B cell (primary cell): Measurements from ENCODE around the gene CNST. TPM values are rescaled to one million over a fixed set of nuclear protein-coding genes. Genes with fewer than 3 reads are reported as not detected.

Experiments
- ATAC-seq: fragments of 200-7000 bp; cut with Tn5 transposase; one replicate; pipeline ENCODE4 v1.10.0; 2021; ENCODE audit warnings: low read depth, mild to moderate bottlenecking, moderate number of reproducible peaks, moderate library complexity
- CTCF ChIA-PET: fragments of 350-600 bp; sonication (Branson Sonifier 250); formaldehyde crosslinking; loops from one replicate; lab custom pipeline; 2021; ENCODE audit warnings: antibody characterized with exemption, inconsistent platforms; lab: Charles Lee
- POLR2A ChIA-PET: fragments of 350-600 bp; sonication (Branson Sonifier 250); formaldehyde crosslinking; loops from one replicate; lab custom pipeline; 2021; ENCODE audit warnings: antibody characterized with exemption; lab: Charles Lee
- DNase-seq: peaks from one replicate; pipeline ENCODE4 v3.0.0; 2013
- H2AFZ ChIP-seq: 2 replicates; pipeline ENCODE4 v1.6.1; 2012; ENCODE audit warnings: mild to moderate bottlenecking, low read depth, low read length; ENCODE audit not compliant: insufficient read depth, poor library complexity, severe bottlenecking
- H3K27ac ChIP-seq, 2 donors: 1 replicate in 1 of 2; 2 replicates in 1 of 2; pipeline ENCODE4 v1.5.1; 2012 to 2013; ENCODE audit warnings: low read length in 2 of 2, mild to moderate bottlenecking in 2 of 2, moderate library complexity in 1 of 2
- H3K27me3 ChIP-seq, 4 experiments: fragments of 200-600 bp in 1 of 4; sonication (generic) in 1 of 4; replicated peaks in 1 of 4; 1 replicate in 2 of 4; 2 replicates in 2 of 4; pipeline versions ENCODE4 v1.6.1 to v1.7.0; 2013 to 2016; ENCODE audit warnings: low read length in 3 of 4, mild to moderate bottlenecking in 2 of 4, mixed read lengths in 1 of 4, moderate library complexity in 1 of 4; ENCODE audit not compliant: insufficient read depth in 4 of 4, control insufficient read depth in 3 of 4; ENCODE audit errors: control extremely low read depth in 1 of 4
- H3K36me3 ChIP-seq, 2 experiments: replicated peaks in 1 of 2; 1 replicate in 1 of 2; 2 replicates in 1 of 2; pipeline versions ENCODE4 v1.6.1 to v1.7.1; 2013; ENCODE audit warnings: low read length in 1 of 2; ENCODE audit not compliant: insufficient read depth in 2 of 2, control insufficient read depth in 1 of 2; ENCODE audit errors: control extremely low read depth in 1 of 2, extremely low read depth in 1 of 2
- H3K4me1 ChIP-seq, 2 donors: fragments of 200-600 bp in 1 of 2; sonication (generic) in 1 of 2; 1 replicate in 1 of 2; 2 replicates in 1 of 2; pipeline versions ENCODE4 v1.5.1 to v1.6.1; 2013 to 2017; ENCODE audit warnings: low read length in 2 of 2; ENCODE audit not compliant: control insufficient read depth in 2 of 2, insufficient read depth in 2 of 2
- H3K4me2 ChIP-seq: replicated peaks from 2 replicates; pipeline ENCODE3; 2012; ENCODE audit warnings: mild to moderate bottlenecking, low read depth, low read length; ENCODE audit not compliant: poor library complexity, severe bottlenecking
- H3K4me3 ChIP-seq, 5 experiments: fragments of 200-600 bp in 1 of 5; sonication (generic) in 1 of 5; 1 replicate in 3 of 5; 2 replicates in 2 of 5; pipeline versions ENCODE4 v1.5.1 to v1.7.0; 2011 to 2016; ENCODE audit warnings: low read length in 4 of 5, mild to moderate bottlenecking in 4 of 5, low read depth in 2 of 5, control low read depth in 1 of 5, moderate library complexity in 1 of 5; ENCODE audit not compliant: insufficient read depth in 1 of 5; ENCODE audit errors: control extremely low read depth in 1 of 5, extremely low read depth in 1 of 5
- H3K79me2 ChIP-seq: fragments of 200-600 bp; sonication (generic); one replicate; pipeline ENCODE4 v1.6.0; 2016; ENCODE audit warnings: low read length; ENCODE audit not compliant: control insufficient read depth, insufficient read depth
- H3K9ac ChIP-seq: fragments of 200-600 bp; sonication (generic); 2 replicates; pipeline ENCODE4 v1.6.1; 2017; ENCODE audit warnings: mild to moderate bottlenecking, low read length, moderate library complexity
- H3K9me3 ChIP-seq, 3 donors: one replicate each; pipeline versions ENCODE4 v1.6.1 to v1.7.1; 2013; ENCODE audit warnings: low read length in 2 of 3; ENCODE audit not compliant: control insufficient read depth in 2 of 3, insufficient read depth in 1 of 3; ENCODE audit errors: control extremely low read depth in 1 of 3
- H4K20me1 ChIP-seq: 2 replicates; pipeline ENCODE4 v1.6.0; 2012; ENCODE audit warnings: mild to moderate bottlenecking, low read length; ENCODE audit not compliant: insufficient read depth, control insufficient read depth, poor library complexity, severe bottlenecking
- H3K27ac Mint-ChIP-seq: one replicate; pipeline ENCODE4 v1.8.0; 2021; ENCODE audit warnings: mixed read lengths
- H3K27me3 Mint-ChIP-seq: one replicate; pipeline ENCODE4 v1.8.0; 2021; ENCODE audit warnings: mixed read lengths
- H3K4me1 Mint-ChIP-seq: one replicate; pipeline ENCODE4 v1.8.0; 2021; ENCODE audit warnings: mixed read lengths
- H3K4me3 Mint-ChIP-seq: one replicate; pipeline ENCODE4 v1.8.0; 2021; ENCODE audit warnings: mixed read lengths
- H3K9me3 Mint-ChIP-seq: one replicate; pipeline ENCODE4 v1.8.0; 2022; ENCODE audit warnings: mixed read lengths; ENCODE audit not compliant: insufficient read depth
- EZH2 ChIP-seq: IDR thresholded peaks from 2 replicates; pipeline ENCODE4 v1.6.1; 2012; ENCODE audit warnings: borderline replicate concordance, low read depth, mild to moderate bottlenecking, moderate library complexity, low read length; ENCODE audit not compliant: insufficient read depth, poor library complexity, severe bottlenecking
- WGBS: methylation state at CpG from one replicate; pipeline ENCODE4 v1.1.5; 2013; ENCODE audit warnings: missing lambda C conversion rate; ENCODE audit not compliant: insufficient coverage; 5-methylcytosine and 5-hydroxymethylcytosine counted together
- intact Hi-C: fragments of 100-400 bp; cut with micrococcal nuclease; formaldehyde crosslinking; loops from one replicate; pipeline ENCODE4 v1.10.0; 2022
- polyA plus RNA-seq: library from polyadenylated mRNA; depleted of rRNA; stranded (reverse); fragments of >200 nt; gene quantifications from 2 replicates; pipeline ENCODE4 v1.2.3, GENCODE V29; 2012
- total RNA-seq, 2 donors: library from RNA; stranded (reverse); fragments of 120-200 nt in 1 of 2; gene quantifications; 1 replicate in 1 of 2; 2 replicates in 1 of 2; pipeline versions ENCODE4 v1.2.3 to v1.2.4, GENCODE V29; 2013 to 2022
- TF ChIP-seq, protein P1 (sequence below): fragments of 200-600 bp; IDR thresholded peaks from one replicate; pipeline ENCODE4 v1.8.0; 2022; ENCODE audit warnings: antibody characterized with exemption, mild to moderate bottlenecking

Gene CNST
- total and polyA plus RNA-seq, 2 donors (not counting 1 experiment from before 2014, with no cell fraction given): 26.9 to 54.0 TPM

- DNase-seq (no peak), ATAC-seq (no peak)
- Histone ChIP-seq H3K27me3 (no peaks in the 10 kb centered on the region), H2AFZ (no peak overlapping the region), H3K9me3 (peaks cover 0 to 68% (median 18%) of the 10 kb centered on the region in 3 donors), H3K4me2 (no peak overlapping the region), H3K79me2 (no peaks in the 10 kb centered on the region), H4K20me1 (no peaks in the 10 kb centered on the region), H3K9ac (no peak overlapping the region), H3K4me1 (no peaks in the 10 kb centered on the region), H3K4me3 (no peak overlapping the region), H3K27ac (no peak overlapping the region), H3K36me3 (no peaks in the 10 kb centered on the region)
- POLR2A ChIA-PET: no interaction called here
- Mint-ChIP-seq H3K9me3 (peaks cover 11% of the 10 kb centered on the region), H3K27me3 (no peaks in the 10 kb centered on the region), H3K4me3 (no peak overlapping the region), H3K4me1 (no peaks in the 10 kb centered on the region), H3K27ac (no peak overlapping the region)
- 78% methylated on average over 7 of the region's 7 CpGs for WGBS
- TF ChIP-seq, protein P1, sequence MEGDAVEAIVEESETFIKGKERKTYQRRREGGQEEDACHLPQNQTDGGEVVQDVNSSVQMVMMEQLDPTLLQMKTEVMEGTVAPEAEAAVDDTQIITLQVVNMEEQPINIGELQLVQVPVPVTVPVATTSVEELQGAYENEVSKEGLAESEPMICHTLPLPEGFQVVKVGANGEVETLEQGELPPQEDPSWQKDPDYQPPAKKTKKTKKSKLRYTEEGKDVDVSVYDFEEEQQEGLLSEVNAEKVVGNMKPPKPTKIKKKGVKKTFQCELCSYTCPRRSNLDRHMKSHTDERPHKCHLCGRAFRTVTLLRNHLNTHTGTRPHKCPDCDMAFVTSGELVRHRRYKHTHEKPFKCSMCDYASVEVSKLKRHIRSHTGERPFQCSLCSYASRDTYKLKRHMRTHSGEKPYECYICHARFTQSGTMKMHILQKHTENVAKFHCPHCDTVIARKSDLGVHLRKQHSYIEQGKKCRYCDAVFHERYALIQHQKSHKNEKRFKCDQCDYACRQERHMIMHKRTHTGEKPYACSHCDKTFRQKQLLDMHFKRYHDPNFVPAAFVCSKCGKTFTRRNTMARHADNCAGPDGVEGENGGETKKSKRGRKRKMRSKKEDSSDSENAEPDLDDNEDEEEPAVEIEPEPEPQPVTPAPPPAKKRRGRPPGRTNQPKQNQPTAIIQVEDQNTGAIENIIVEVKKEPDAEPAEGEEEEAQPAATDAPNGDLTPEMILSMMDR: no peak
- TF ChIP-seq EZH2: no peak
- intact Hi-C loops: no loop called here
- CTCF ChIA-PET: no interaction called here
Measured at GRCh38 chr1:246517391-246517790, 48.9 kb upstream of the CNST start.

DNA sequence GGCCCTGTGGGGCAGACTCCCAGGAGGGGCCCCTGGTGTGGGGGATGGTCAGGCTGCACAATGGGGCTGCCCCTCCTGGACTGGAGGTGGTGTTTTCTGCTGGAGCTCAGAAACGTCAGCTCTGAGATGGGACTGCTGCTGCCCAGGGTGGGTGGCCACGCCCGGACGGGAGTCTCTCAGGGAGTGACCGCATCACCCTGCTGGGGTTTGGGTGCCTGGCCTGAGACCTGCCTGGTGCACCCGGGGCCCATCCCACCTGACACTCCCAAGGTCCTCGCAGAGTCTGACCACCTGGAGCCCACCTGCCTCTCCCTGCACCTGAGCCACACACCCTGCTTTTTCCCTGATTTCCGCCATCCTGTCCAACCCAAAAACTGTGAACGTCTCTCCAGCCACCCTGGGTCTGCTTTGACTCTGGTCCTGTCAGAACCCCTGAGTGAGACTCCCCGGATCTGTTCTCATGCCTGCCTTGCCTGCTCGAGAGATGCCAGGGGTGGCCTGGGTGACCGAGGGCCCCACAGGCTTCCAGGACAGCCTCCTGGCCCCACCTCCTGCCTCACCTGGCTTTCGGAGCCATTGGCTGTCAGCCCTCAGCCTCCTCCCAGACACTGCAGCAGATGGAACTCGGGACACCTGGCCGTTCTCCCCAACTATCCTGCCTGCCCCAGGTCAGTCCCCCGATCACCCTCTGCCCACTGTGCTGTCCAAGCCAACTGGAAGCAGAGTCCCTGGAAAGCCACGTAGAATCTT is 47.6 kb upstream of the CNST start:
- H4K20me1 ChIP-seq: no peaks in the 10 kb centered on the region
- H3K36me3 ChIP-seq: no peaks in the 10 kb centered on the region
- no peak for ATAC-seq
- no peak overlapping the region for H3K27ac Mint-ChIP-seq
- DNase-seq: no peak
- no peak overlapping the region for H3K4me3 ChIP-seq
- H3K9ac ChIP-seq: no peak overlapping the region
- no peak overlapping the region for H3K27ac ChIP-seq
- no peaks in the 10 kb centered on the region for H3K4me1 Mint-ChIP-seq
- no peak overlapping the region for H3K4me3 Mint-ChIP-seq
- peaks cover 0 to 64% (median 18%) of the 10 kb centered on the region in 3 donors for H3K9me3 ChIP-seq
- WGBS: 90% methylated on average over 17 of the region's 17 CpGs
- H3K4me1 ChIP-seq: no peaks in the 10 kb centered on the region
- no peaks in the 10 kb centered on the region for H3K27me3 Mint-ChIP-seq
- ChIA-PET POLR2A (no interaction called here), CTCF (no interaction called here)
- H3K79me2 ChIP-seq: no peaks in the 10 kb centered on the region
- no peak overlapping the region for H3K4me2 ChIP-seq
- H3K27me3 ChIP-seq: no peaks in the 10 kb centered on the region
- TF ChIP-seq EZH2: no peak
- TF ChIP-seq, protein P1: no peak
- intact Hi-C loops: no loop called here
- no peak overlapping the region for H2AFZ ChIP-seq
- H3K9me3 Mint-ChIP-seq: peaks cover 11% of the 10 kb centered on the region
